Measurements from ENCODE around the gene CREB1. TPM values are rescaled to one million over a fixed set of nuclear protein-coding genes. Genes with fewer than 3 reads are reported as not detected.

CREB1 gene
- polyA plus RNA-seq, 1 experiment, result 38.3 TPM

GRCh38 chr2:207616185-207616584, 86.4 kb downstream of the CREB1 start:
- DNase-seq (ENCODE audit: low read depth, low spot score), result no peak
- peak overlapping the region; percentile 99 for H3K27ac ChIP-seq (ENCODE audit: low read depth, low read length)
- POLR2A ChIA-PET, result interaction anchor here (0.6 to 2.4 kb wide), 4 partner anchors 14 to 651 kb away, joined by 3 to 22 read pairs (median 8); partner anchors contain the start of genes CCNYL1 and CREB1
- no peak for TF ChIP-seq CTCF (IDR thresholded peaks at IDR 0.05; ENCODE audit: low read depth, low read length)
- no peaks in the 10 kb centered on the region for H3K27me3 ChIP-seq (ENCODE audit: control insufficient read depth, insufficient read depth, low read length)
- H3K4me3 ChIP-seq (ENCODE audit: low read depth, low read length), result no peak overlapping the region
- no peaks in the 10 kb centered on the region for H3K9me3 ChIP-seq (ENCODE audit: control insufficient read depth, insufficient read depth, low read length)
- CTCF ChIA-PET, result interaction anchor here (0.7 to 1.4 kb wide), 2 partner anchors 18 to 69 kb away, joined by 3 to 4 read pairs; no protein-coding TSS in a partner anchor

DNA sequence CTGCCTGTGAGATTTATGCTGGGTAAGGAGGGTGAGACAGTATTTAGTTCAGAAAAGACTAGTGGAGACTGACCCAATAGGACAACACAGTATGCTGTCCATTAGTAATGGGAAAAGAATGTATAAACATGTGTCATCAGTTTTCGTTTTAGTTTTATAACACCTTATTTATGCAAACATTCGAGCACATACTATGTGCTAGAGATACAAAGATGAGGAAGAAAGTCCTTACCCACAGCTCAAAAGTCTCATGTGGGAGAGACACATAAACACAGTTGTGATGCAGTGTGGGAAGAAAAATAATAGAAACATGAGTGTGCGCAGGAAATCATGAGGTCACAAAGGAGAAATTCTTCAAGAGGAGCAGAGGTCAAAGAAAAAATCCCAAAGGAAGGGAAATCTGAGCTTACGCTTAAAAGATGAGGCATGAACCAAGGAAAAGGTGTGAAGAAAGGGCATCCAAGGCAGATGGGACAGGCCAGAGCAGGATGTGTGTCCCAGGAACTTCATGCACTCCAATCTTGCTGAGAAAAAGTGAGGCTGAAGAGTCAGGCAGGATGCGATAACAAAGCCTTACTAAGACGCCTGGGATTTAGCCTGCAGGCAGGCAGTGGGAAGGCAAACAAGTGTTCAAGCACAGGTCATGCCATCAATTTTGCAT, 87.4 kb downstream of the CREB1 start:
- POLR2A ChIA-PET, result interaction anchor here (0.7 to 2.4 kb wide), 13 partner anchors 9 to 451 kb away, joined by 3 to 22 read pairs (median 5); partner anchors contain the start of genes CCNYL1, CREB1, KLF7 and METTL21A
- CTCF ChIA-PET, result interaction anchor here (1.4 kb wide), 1 partner anchor 19 kb away, joined by 4 read pairs; no protein-coding TSS in a partner anchor
- H3K4me3 ChIP-seq (ENCODE audit: low read depth, low read length), result peak overlapping the region; percentile 27
- no peaks in the 10 kb centered on the region for H3K27me3 ChIP-seq (ENCODE audit: control insufficient read depth, insufficient read depth, low read length)
- no peaks in the 10 kb centered on the region for H3K9me3 ChIP-seq (ENCODE audit: control insufficient read depth, insufficient read depth, low read length)
- TF ChIP-seq CTCF (IDR thresholded peaks at IDR 0.05; ENCODE audit: low read depth, low read length), result no peak
- DNase-seq (ENCODE audit: low read depth, low spot score), result peak; percentile 96
- H3K27ac ChIP-seq (ENCODE audit: low read depth, low read length), result peak overlapping the region; percentile 99

GRCh38 chr2:207619764-207620203, 90.0 kb downstream of the CREB1 start:
- TF ChIP-seq CTCF (IDR thresholded peaks at IDR 0.05; ENCODE audit: low read depth, low read length), result no peak
- no peak overlapping the region for H3K4me3 ChIP-seq (ENCODE audit: low read depth, low read length)
- ChIA-PET POLR2A (no interaction called here), CTCF (no interaction called here)
- no peaks in the 10 kb centered on the region; the same call in 1 of the 2 replicates for H3K9me3 ChIP-seq (ENCODE audit: control insufficient read depth, insufficient read depth, low read length)
- no peak overlapping the region for H3K27ac ChIP-seq (ENCODE audit: low read depth, low read length)
- DNase-seq (ENCODE audit: low read depth, low spot score), result no peak
- H3K27me3 ChIP-seq (ENCODE audit: control insufficient read depth, insufficient read depth, low read length), result no peaks in the 10 kb centered on the region

- POLR2A ChIA-PET, result interaction anchor here (1.4 kb wide), 1 partner anchor 92 kb away, joined by 5 read pairs; the partner anchor contains the start of gene CREB1
- TF ChIP-seq CTCF (IDR thresholded peaks at IDR 0.05; ENCODE audit: low read depth, low read length), result no peak
- DNase-seq (ENCODE audit: low read depth, low spot score), result no peak
- no peaks in the 10 kb centered on the region for H3K27me3 ChIP-seq (ENCODE audit: control insufficient read depth, insufficient read depth, low read length)
- no peak overlapping the region for H3K27ac ChIP-seq (ENCODE audit: low read depth, low read length)
- no peak overlapping the region for H3K4me3 ChIP-seq (ENCODE audit: low read depth, low read length)
- H3K9me3 ChIP-seq (ENCODE audit: control insufficient read depth, insufficient read depth, low read length), result no peaks in the 10 kb centered on the region; the same call in 1 of the 2 replicates
- CTCF ChIA-PET, result interaction anchor here (0.6 to 1.0 kb wide), 4 partner anchors 88 to 821 kb away, joined by 3 to 6 read pairs (median 3); partner anchors contain the start of gene CCNYL1
These were observed 91.8 kb downstream of the CREB1 start for GRCh38 chr2:207621501-207622039.
